Activated CD8-positive, alpha-beta memory T cell treated with anti-CD3 and anti-CD28 coated beads for 48 hours (primary cell): ENCODE results near the gene TPX2.

Experiments
- DNase-seq, 3 experiments: peaks; one replicate each; pipeline ENCODE4 v3.0.0-alpha.2; 2020; ENCODE audit warnings: low read depth in 2 of 3, low spot score in 2 of 3

The TPX2 gene

GRCh38 chr20:31705598-31706597, 33.2 kb upstream of the TPX2 start:
- no peak for DNase-seq

GRCh38 chr20:31706607-31707257, 32.4 kb upstream of the TPX2 start:
- DNase-seq, result no peak

GRCh38 chr20:31707258-31707615, 31.9 kb upstream of the TPX2 start:
- DNase-seq, result no peak

DNA sequence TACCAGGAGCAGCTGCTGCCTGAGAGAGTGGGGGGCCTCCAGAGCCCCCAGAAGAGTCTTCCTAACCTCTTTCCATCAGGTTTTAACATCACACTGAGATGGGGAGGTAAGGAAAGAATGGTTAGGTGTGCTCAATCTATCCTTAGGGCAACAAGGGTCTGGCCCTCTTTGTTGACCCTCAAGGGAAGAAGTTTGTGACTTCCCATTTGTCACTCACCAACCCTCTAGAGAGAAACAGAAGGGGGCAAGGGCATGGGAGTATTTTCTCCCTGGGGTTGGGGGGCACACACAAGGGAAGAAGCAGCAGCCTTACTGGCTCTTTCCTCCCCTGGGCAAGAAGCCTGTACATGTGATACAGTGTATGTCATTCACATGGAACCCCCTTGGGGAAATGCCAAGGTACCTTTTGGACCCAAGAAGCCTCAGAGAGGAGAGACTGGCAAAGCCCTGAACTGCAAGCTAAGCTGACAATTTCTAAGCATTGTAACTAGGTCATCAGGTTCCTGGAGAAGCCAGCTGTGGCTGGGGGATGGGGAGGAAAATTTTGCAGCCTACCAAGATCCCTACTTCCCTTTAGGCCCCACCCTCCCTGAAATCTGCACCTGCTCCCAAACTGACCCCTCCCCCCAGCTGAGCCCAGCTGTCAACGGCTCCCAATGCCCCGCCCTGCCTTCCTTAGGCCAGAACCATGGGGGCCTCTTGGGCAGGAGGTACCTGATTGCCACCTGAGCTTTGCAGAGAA, 30.9 kb upstream of the TPX2 start:
- DNase-seq, result no peak

GRCh38 chr20:31708736-31709534, 30.2 kb upstream of the TPX2 start:
- DNase-seq, result no peak

DNA sequence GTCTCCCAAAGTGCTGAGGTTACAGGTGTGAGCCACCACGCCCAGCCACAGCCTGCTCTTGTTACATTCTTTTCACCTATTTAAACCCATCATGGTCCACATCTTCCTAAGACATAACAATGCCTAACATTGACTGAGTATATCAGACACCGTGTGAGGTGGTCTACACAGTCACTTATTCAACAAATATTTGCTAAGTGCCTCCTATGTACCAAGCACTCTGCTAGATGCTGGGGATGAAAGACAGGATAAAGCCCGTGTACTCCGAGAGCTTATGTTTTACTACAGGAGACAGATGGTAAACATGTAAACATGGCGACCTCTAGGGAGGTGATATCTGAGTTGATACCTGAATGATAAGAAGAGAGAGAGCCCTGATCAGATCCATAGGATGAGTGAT, 29.2 kb upstream of the TPX2 start:
- no peak for DNase-seq

GRCh38 chr20:31710423-31711108, 28.5 kb upstream of the TPX2 start:
- DNase-seq, result no peak

- DNase-seq, result no peak
Measured at GRCh38 chr20:31711179-31712111, 27.6 kb upstream of the TPX2 start.

DNA sequence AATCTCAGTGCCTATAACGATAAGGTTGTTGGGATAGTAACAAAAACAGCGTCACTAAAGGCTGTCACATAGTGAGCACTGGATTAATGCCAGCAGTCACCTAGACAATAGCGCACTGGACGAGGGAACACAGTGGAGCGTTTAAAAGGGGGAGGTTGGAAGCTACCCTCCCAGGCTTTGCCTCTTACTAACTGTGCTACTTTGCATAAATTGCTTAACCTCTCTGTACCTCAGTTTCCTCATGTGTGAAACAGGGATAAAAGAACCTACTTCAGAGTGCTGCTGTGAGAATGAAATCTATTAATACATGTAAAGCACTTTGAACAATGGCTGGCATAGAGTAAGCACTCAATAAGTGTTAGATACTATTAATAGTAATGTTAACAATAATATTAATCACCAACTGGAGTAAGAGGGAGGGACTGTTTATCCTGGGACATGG, 27.0 kb upstream of the TPX2 start:
- DNase-seq, result no peak

GRCh38 chr20:31712564-31713311, 26.4 kb upstream of the TPX2 start:
- DNase-seq, result no peak

- DNase-seq, result no peak
Measured at GRCh38 chr20:31713312-31714273, 25.5 kb upstream of the TPX2 start.

DNA sequence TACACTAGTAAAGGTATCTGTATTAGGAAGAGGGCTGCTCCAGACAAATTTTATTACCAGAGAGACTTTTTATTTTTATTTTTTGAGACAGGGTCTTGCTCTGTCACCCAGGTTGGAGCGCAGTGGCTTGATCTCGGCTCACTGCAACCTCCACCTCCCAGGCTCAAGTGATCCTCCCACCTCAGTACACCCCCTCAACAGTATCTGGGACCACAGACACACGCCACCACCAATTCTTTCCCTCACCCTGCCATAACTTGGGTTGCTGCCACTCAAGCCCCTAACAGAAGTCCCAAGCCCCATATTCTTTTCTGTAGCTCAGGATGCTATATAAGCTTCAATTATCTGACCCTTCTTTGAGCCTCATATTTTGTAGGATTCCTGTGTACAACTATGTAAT, 23.3 kb upstream of the TPX2 start:
- no peak for DNase-seq

GRCh38 chr20:31716351-31716750, 22.7 kb upstream of the TPX2 start:
- no peak for DNase-seq

DNA sequence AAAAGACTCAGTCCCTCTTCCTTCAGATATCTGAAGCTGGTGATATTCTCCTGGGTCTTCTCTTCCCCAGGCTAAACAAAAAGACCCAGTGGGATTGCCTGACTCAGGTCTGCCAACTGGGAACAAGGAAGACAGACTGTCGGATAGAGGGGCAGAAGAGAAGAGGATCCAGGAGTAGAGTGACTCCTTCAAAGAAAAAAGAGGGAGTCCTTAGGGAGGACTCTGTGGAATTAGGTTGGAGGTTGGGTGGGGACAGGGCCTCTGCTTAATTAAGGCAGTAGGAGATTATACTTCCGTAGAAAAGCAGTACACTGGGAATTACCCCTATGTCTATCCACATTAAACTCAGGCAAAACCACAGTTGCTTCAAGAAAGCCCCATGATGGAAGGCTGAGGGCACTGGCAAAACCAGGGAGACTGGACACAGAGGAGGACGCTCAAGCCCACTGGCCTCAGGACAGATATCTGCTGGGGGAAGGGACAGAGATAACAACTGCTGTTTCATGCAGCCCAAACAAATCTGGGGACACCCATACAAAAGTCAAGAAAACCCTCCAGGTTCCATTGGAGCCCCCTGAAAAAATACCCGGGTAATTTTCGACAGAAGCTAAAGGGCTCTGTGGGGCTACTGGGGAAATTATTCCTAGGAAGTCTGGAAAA, 22.1 kb upstream of the TPX2 start:
- DNase-seq, result no peak

- no peak for DNase-seq
Measured at GRCh38 chr20:31717478-31718201, 21.4 kb upstream of the TPX2 start.

DNA sequence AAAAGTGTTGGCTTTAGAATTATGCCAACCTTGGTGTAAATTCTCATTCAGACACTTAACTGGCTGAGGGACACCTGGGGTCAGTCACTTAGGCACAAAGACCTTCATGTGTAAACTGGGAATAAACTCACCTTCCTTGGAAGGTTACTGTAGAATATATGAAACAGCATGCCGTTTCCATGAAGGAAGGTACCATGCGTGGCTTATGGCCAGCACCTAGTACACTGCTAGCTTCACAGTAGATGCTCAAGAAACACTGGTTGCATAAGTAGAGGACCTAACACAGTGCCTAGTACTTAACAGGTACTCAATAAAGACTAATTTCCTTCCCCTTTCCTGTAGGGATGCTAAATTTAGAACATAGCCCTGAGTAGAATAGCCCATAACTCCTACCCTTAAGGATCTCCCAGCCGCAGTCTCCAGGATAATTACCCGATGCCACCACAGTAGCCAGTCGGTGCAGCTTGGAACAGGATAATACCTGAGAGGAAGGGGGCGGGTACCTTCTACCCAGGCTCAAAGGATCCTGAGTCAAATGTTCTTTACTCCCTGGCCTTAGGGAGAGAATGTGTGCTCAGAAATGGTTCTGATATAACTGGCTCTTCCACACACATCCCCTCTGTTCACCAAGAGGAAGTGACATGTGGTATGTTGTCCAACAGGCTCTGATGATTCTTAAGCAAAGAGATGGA, 20.0 kb upstream of the TPX2 start:
- DNase-seq, result no peak
